ENCODE results near the gene ARSK.

Gene ARSK

GRCh38 chr5:95583992-95584391 is 29.1 kb downstream of the ARSK start:
- TF ChIP-seq, protein P1, sequence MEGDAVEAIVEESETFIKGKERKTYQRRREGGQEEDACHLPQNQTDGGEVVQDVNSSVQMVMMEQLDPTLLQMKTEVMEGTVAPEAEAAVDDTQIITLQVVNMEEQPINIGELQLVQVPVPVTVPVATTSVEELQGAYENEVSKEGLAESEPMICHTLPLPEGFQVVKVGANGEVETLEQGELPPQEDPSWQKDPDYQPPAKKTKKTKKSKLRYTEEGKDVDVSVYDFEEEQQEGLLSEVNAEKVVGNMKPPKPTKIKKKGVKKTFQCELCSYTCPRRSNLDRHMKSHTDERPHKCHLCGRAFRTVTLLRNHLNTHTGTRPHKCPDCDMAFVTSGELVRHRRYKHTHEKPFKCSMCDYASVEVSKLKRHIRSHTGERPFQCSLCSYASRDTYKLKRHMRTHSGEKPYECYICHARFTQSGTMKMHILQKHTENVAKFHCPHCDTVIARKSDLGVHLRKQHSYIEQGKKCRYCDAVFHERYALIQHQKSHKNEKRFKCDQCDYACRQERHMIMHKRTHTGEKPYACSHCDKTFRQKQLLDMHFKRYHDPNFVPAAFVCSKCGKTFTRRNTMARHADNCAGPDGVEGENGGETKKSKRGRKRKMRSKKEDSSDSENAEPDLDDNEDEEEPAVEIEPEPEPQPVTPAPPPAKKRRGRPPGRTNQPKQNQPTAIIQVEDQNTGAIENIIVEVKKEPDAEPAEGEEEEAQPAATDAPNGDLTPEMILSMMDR (IDR thresholded peaks at IDR 0.05; ENCODE audit: borderline replicate concordance, insufficient read depth, low read depth, low read length): no peak
- no peak overlapping the region for H3K4me3 ChIP-seq (ENCODE audit: low read depth, low read length)

DNA sequence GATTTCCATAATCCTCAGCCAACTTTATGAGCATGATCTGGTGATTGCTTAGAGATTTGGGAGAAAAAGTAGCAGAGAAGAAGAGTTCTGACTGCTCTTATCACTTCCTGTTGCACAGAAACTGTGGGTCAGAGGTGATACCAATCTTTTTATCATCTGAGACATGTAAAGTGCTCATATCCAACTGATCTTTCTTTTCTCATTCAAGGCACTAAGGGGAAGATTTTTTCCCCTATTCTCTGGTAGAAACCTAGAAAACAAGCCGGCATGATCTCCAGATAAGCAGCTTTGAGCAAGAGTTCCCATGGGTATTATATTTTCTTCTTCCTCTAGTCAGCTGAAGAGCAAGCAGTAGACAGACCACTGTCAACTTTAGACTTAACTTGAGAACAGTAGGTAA is 36.0 kb downstream of the ARSK start:
- H3K4me3 ChIP-seq (ENCODE audit: low read depth, low read length): no peak overlapping the region
- TF ChIP-seq, protein P1 (IDR thresholded peaks at IDR 0.05; ENCODE audit: borderline replicate concordance, insufficient read depth, low read depth, low read length): no peak

GRCh38 chr5:95591490-95591901 is 36.6 kb downstream of the ARSK start:
- no peak overlapping the region for H3K4me3 ChIP-seq (ENCODE audit: low read depth, low read length)
- TF ChIP-seq, protein P1 (IDR thresholded peaks at IDR 0.05; ENCODE audit: borderline replicate concordance, insufficient read depth, low read depth, low read length): no peak

DNA sequence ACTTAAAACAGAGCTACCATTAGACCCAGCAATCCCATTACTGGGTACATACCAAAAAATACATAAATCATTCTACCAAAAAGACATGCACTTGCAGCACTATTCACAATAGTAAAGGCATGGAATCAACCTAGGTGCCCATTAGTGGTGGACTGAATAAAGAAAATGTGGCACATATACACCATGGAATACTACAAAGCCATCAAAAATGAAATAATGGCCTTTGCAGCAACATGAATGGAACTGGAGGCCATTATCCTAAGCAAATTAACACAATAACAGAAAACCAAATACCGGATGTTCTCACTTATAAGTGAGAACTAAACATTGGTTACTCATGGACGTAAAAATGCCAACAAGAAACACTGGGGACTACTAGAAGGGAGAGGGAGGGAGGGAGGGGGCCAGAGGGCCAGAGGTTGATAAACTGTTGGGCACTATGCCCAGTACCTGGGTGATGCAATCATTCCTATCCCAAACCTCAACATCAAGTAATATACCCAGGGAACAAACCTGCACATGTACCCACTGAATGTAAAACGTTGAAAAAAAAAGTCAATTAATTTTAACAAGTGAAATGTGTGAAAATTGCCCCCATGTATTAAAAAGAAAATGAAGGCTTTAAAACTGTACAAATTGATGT is 40.5 kb downstream of the ARSK start:
- TF ChIP-seq, protein P1 (IDR thresholded peaks at IDR 0.05; ENCODE audit: borderline replicate concordance, insufficient read depth, low read depth, low read length): no peak
- H3K4me3 ChIP-seq (ENCODE audit: low read depth, low read length): no peak overlapping the region

DNA sequence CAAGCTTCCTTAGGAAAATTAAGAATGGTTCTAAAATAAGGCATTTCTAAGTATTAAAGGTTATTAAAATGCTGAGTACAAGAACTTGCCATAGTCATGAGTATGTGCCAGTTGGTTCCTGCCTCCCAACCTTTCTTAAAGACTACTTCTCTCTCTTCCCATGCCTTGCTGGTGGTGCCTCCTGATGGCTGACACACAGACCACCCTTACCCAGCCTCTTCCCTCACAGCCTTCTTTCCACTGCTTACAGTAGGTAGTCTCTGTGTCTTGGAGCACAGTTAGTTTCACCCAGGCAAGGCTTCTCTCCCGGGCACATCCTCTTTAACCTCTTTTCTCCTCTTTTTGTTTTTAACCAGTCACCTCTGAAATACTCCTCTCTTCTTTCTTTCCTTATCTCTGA is 44.4 kb downstream of the ARSK start:
- H3K4me3 ChIP-seq (ENCODE audit: low read depth, low read length): no peak overlapping the region
- TF ChIP-seq, protein P1 (IDR thresholded peaks at IDR 0.05; ENCODE audit: borderline replicate concordance, insufficient read depth, low read depth, low read length): no peak

- TF ChIP-seq, protein P1 (IDR thresholded peaks at IDR 0.05; ENCODE audit: borderline replicate concordance, insufficient read depth, low read depth, low read length): no peak
- no peak overlapping the region for H3K4me3 ChIP-seq (ENCODE audit: low read depth, low read length)
Measured at GRCh38 chr5:95600557-95600956, 45.7 kb downstream of the ARSK start.

- TF ChIP-seq, protein P1 (IDR thresholded peaks at IDR 0.05; ENCODE audit: borderline replicate concordance, insufficient read depth, low read depth, low read length): no peak
- no peak overlapping the region for H3K4me3 ChIP-seq (ENCODE audit: low read depth, low read length)
Measured at GRCh38 chr5:95605786-95606185, 50.9 kb downstream of the ARSK start.
